Adrenal gland (tissue), 5 donors: ENCODE measurements around the gene EMC1.

Source experiments
- POLR2A ChIP-seq, 2 donors: fragments of 450-650 bp; IDR thresholded peaks; one replicate each; pipeline ENCODE4 v1.6.1; 2017; ENCODE audit warnings: antibody characterized with exemption in 2 of 2, mild to moderate bottlenecking in 2 of 2, moderate library complexity in 1 of 2
- TF ChIP-seq, protein P1 (sequence below), 6 experiments: fragments of 450-650 bp in 4 of 6; fragments of 200-600 bp in 2 of 6; sonication (generic) in 1 of 6; IDR thresholded peaks; 1 replicate in 5 of 6; 2 replicates in 1 of 6; pipeline versions ENCODE4 v1.5.1 to v1.8.0; 2016 to 2021; ENCODE audit warnings: antibody characterized with exemption in 6 of 6, mild to moderate bottlenecking in 2 of 6, moderate library complexity in 1 of 6
- donor health status: DM: no; HTN: no; CAD: no.

DNA sequence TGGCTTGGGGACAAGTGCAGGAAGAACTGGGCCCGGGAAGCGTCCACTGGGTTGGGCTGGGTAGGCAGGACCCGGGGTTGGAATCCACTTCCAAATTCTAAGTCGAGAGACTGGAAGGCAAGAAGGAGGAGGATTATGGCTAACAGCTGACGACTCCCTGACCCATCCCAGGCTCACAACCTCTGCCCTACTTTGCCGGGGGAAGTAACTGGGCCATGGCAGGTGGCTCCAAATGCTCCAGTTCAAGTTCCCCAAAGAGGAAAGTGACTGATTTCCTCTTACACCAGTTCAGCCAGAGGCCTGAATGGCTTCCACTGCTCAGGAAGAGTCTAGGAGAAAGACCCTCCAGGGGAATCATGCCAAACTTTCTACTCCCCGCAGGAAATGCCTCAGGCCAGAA lies 11.4 kb downstream of the EMC1 start:
- TF ChIP-seq, protein P1, sequence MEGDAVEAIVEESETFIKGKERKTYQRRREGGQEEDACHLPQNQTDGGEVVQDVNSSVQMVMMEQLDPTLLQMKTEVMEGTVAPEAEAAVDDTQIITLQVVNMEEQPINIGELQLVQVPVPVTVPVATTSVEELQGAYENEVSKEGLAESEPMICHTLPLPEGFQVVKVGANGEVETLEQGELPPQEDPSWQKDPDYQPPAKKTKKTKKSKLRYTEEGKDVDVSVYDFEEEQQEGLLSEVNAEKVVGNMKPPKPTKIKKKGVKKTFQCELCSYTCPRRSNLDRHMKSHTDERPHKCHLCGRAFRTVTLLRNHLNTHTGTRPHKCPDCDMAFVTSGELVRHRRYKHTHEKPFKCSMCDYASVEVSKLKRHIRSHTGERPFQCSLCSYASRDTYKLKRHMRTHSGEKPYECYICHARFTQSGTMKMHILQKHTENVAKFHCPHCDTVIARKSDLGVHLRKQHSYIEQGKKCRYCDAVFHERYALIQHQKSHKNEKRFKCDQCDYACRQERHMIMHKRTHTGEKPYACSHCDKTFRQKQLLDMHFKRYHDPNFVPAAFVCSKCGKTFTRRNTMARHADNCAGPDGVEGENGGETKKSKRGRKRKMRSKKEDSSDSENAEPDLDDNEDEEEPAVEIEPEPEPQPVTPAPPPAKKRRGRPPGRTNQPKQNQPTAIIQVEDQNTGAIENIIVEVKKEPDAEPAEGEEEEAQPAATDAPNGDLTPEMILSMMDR (IDR thresholded peaks at IDR 0.05), result no peak
- no peak for TF ChIP-seq POLR2A (IDR thresholded peaks at IDR 0.05)
